ENCODE results near the gene SBK3.
"Not testable (repeated sequence)": the region's sequence is repeated elsewhere in the genome, so short reads cannot be mapped to it uniquely, and the experiment has no call there.

Gene SBK3, protein sequence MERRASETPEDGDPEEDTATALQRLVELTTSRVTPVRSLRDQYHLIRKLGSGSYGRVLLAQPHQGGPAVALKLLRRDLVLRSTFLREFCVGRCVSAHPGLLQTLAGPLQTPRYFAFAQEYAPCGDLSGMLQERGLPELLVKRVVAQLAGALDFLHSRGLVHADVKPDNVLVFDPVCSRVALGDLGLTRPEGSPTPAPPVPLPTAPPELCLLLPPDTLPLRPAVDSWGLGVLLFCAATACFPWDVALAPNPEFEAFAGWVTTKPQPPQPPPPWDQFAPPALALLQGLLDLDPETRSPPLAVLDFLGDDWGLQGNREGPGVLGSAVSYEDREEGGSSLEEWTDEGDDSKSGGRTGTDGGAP

DNA sequence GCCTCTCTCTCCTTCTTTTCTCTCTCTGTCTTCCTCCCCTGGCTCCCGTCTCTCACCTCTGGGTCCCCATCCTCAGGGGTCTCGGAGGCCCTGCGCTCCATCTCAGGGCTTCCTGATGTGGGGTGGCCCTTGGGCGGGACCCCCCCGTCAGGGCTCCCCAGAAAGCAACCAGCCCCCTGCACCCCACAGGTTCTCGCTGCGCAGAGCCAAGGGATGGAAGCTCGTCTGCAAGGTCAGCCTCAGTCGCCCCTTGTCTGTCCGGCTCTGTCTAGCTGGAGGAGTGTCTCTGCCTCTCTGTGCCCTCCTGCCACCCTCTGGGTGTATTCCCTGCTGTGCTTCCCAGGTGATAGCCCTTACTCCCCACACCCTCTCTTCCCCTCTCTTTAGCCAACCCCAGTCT lies at the start of gene SBK3:
Gene SBK3, minus strand, starts transcription at position 101 of the 400 bp plus-strand sequence. Its CDS starts 0 bp downstream, at position 101.
- no peak for DNase-seq (ENCODE audit: low read depth in 2 of 2)

DNA sequence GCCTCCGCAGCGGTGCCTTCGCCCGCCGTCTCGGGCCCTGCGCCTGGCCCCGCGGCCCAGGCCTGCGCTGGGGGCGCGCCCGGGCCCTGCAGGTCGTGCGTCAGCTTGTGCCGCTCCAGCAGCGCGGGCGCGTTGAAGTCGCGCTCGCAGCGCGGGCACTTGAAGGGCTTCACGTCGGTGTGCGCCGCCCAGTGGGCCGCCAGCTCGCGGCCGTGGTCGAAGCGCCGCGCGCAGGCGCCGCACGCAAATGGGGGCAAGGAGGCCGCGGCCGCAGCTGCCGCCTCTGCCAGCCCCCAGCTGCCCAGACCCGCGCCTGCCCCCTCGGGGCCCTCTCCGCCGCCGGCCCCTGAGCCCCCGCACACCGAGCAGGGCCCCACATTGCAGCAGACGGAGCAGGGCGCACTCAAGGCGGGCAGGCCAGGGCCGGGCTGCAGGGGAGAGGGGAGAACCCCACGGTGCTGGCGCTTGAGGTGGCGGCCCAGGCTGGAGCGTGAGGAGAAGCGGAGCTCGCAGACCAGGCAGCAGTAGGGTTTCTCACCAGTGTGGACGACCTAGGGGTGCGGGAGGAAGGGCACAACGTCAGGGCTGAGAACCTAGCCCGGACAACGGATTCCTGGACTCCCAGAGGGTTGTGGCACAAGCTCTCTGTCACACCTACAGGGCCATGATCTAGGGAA lies 47.9 kb upstream of the SBK3 start:
- DNase-seq (ENCODE audit: low read depth in 2 of 2) = no peak

DNA sequence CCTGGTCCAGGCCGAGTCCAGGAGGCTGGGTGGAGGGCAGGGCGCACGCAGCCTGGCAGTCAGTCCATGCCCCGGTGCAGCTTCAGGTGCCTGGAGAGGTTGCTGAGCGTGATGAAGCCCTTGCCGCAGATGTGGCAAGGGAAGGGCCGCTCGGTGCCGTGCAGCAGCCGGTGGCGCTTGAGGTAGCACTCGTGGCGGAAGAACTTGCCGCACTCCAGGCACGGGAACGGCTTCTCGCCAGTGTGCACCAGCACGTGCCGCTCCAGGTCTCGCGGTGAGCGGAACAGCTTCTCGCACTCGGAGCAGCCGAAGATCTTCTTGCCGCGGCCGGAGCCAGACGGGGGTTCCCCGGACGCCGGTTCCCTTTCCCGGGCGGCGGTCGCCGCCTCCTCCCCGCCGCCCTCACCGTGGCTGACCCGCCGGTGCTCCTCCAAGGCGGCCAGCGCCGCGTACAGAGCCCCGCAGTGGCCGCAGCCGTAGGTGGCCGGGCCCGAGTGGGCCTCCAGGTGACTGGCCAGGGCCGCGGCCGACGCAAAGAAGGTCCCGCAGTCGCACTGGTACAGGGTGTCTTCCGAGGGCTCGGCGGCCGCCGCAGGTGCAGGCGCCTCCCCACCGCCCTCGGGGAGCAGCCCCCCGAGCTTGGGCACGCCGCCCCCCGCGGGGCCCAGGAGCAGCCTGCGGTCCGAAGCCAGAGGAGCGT lies 47.2 kb upstream of the SBK3 start:
- DNase-seq (ENCODE audit: low read depth in 2 of 2) = no peak

DNA sequence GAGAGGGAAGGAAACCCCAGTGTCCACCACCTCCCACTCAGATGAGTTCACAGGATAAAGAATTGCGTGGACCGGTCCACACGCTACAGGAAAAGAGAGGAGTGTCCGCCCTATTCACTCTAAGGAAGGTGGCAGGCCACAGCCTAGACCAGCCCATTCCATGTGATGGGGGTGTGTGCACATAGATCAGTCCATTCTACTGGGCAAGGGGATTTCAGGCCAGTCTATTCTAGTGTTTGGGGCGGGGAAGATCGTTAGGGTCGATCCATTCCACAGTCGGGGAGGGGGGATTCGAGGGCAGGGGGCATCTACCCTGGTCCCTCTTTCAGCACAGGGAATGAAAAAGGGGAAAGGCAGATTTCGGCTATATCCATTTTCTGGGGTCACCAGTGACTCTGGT lies 46.2 kb upstream of the SBK3 start:
- no peak for DNase-seq (ENCODE audit: low read depth in 2 of 2)

DNA sequence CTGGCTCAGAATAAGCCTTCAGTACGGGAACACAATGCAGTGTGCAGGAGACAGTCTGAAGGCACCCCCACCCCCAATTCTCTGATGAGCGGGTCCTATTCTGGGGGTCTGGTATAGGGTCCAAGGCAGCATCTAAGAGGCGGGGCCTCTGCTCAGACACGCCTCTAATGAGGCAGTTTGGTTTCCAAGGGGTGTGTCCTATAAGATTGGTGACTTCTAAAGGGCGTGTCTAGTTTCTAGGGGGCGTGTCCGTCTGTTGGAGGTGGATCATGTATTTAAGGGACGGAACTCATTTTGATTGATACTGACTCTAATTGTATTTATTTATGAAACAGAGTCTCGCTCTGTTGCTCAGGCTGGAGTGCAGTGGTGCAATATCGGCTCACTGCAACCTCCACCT lies 45.3 kb upstream of the SBK3 start:
- DNase-seq (ENCODE audit: low read depth in 2 of 2) = no peak

DNA sequence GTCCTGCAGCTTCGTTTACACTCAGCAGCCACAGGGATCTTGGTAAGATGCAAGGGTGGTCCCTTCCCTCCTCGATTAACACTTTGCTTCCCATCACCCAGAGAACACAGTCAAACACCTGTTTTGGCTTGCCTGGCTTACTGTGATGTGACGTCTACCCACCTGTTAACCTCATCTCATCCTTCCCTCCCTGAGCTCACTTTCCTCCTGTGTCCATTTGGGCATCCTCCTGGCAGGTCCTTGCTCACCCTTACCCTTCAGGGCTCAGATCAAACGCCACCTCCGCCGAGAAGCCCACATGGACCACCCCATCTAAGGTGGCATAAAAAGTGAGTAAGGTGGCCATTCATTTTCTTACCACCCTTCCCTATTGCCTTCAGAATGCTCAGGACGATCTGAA lies 44.8 kb upstream of the SBK3 start:
- DNase-seq (ENCODE audit: low read depth in 2 of 2) = no peak

DNA sequence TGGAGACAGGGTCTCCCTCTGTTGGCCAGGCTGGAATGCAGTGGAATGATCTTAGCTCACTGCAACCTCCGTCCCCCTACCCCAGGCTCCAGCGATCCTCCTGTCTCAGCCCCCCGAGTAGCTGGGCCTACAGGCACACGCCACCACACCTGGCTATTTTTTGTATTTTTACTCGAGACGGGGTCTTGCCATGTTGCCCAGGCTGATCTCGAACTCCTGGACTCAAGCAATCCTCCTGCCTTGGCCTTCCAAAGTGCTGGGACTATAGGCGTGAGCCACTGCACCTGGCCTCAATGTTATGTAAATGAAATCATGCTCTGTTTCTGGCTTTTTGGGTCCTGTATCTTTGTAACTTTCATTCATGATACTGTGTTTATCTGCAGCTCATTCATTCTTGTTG lies 43.4 kb upstream of the SBK3 start:
- DNase-seq (ENCODE audit: low read depth in 2 of 2) = no peak

DNA sequence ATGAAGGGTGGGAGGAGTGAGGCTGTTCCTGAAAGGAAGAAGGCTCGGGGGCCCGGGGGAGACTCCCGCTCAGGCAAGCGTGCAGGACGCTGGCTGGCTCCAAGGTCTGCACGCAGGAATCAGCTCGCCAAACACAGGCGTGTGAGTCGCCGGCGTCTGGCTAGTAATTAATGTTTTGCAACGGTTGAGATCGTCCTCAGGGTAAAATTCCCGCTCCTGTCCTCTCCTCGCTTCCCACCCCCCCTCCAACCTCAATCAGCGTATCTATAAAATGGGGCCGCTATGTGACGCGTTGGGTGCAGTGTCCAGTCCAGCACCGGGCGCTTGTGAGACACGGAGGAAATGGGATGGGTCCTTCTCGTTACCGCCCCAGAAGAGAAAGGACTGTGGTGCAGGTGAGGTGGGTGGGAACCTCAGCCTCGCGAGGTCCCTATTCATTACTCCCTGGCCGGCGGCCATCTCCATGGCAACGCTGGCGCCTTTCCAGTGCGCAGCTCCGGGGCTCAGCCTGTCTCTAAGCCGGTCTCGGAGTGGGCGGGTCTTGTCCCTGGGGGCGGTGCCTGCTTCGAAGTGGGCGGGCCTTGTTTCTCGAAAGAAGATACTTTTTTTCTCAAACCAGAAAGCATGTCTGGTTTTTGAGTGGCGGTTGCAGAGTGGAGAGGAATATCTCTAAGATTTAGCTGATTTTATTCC lies 41.8 kb upstream of the SBK3 start:
- DNase-seq (ENCODE audit: low read depth in 2 of 2) = peak; percentile 81 to 88

DNA sequence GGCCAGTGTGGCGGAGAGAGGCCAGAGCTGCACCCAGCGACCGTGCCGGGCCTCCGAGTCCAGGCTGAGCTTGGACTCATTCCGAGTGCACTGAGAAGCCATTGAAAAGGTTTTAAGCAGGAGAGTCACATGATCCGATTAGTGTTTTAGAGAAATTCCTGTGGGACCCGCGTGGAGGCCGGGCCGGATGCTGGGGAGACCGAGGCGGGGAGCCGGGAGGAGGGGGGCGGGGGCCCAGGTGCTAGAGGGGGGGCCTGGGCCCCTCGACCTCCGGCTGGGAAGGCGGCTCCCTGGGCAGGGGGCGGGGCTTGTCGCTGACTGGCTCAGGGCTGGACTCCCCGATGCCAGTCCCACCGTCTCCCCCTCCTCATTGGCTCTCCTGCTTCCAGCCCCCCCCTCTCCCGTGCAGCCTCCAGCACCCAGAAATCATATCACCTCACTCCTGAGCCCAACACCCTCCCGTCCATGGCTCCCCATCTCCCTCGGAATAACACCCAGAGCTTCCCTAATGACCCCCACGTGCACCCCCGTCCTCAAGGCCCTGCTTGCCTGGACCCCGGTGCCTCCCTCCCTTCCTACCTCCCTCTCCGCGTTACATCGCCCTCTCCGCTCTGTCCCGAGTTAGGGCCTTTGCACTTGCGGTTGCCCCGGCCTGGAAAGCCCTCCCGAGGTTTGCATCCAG lies 40.5 kb upstream of the SBK3 start:
- peak in 1 of 2 donors; percentile 41 for DNase-seq (ENCODE audit: low read depth in 2 of 2)

DNA sequence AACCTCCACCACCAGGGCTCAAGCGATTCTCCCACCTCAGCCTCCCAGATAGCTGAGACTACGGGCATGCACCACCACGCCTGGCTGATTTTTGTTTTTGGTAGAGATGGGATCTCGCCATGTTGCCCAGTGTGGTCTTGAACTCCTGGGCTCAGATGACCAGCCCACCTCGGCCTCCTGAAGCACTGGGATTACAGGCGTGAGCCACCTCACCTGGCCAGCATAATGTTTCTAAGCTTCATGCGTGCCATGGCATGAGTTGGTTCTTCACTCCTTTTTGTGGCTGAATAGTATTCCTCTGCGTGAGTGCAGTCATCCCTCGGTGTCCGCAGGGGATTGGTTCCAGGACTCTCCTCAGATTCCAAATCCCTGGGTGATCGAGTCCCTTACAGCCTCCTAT lies 39.5 kb upstream of the SBK3 start:
- no peak for DNase-seq (ENCODE audit: low read depth in 2 of 2)

DNA sequence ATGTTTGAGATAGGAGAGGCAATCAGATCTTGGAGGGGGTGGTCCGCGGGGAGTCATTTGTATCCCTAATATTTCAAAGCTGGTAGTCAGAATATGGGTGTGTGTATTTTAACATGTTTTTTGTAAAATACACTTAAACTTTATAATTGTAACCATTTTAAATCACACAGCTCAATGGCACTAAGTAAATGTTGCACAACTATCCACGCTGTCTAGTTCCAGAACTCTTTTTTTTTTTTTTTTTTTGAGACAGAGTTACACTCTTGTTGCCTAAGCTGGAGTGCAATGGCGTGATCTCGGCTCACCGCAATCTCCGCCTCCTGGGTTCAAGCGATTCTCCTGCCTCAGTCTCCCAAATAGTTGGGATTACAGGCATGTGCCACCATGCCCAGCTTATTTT lies 38.6 kb upstream of the SBK3 start:
- not testable (repeated sequence) for DNase-seq (ENCODE audit: low read depth in 2 of 2)

DNA sequence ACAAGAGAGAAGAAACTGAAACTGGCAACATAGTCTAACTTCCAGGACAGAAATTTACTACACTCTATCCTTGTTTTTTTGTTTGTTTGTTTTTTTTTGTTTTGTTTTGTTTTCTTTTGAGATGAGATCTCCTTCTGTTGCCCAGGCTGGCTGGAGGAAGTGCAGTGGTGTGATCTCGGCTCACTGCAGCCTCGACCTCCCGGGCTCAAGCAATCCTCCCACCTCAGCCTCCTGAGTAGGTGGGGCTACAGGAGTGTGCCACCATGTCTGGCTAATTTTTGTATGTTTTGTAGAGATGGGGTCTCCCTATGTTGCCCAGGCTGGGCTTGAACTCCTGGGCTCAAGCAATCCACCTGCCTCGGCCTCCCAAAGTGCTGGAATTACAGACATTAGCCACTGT lies 36.9 kb upstream of the SBK3 start:
- DNase-seq (ENCODE audit: low read depth in 2 of 2) = not testable (repeated sequence)

DNA sequence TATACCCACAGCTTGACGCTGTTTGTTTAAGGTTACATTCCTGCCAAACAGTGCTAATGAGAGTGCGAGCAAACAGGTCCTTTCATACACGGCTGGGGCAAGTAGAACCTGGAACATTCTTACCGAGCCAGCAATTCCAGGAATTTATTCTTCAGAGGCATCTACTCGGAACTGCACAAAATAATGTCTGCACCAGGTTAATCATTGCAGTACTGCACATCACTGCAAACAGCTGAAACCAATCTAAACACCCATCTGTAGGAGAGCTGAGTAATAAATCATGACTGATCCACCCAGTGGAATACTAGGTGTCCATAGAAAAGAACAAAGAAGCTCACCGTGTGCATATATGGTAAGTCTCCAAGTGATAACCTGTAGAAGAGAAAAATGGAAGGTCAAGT lies 36.5 kb upstream of the SBK3 start:
- DNase-seq (ENCODE audit: low read depth in 2 of 2) = no peak

DNA sequence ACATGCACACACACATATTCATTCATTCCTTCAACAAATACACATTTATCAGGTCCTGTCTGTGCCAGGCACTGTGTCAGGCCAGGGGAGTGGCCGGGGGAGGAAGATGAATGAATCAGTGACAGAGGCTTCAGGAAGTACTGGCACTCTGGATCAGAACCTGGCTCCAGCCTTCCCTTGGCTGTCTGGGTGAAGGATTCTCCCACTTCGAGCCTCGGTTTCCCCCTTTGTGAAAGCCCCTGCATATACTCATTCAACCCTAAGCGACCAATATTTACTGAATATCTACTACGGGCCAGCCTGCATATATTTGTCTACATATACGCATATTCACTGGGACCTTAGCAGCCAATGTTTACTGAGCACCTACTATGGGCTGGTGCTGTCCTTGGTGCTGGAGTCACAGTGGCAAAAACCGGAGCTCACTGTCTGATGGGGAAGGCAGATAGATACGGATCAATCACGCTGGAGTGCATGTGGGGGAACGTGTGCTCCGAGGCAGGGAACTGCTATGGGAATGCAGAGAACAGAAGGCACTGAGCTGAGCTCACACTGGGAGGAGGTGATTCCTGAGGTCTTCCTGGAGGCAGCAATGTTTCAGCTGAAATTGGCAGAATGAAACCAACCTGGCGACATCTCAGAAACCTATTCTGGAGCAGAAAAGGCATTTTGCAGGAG lies 35.9 kb upstream of the SBK3 start:
- no peak for DNase-seq (ENCODE audit: low read depth in 2 of 2)

DNA sequence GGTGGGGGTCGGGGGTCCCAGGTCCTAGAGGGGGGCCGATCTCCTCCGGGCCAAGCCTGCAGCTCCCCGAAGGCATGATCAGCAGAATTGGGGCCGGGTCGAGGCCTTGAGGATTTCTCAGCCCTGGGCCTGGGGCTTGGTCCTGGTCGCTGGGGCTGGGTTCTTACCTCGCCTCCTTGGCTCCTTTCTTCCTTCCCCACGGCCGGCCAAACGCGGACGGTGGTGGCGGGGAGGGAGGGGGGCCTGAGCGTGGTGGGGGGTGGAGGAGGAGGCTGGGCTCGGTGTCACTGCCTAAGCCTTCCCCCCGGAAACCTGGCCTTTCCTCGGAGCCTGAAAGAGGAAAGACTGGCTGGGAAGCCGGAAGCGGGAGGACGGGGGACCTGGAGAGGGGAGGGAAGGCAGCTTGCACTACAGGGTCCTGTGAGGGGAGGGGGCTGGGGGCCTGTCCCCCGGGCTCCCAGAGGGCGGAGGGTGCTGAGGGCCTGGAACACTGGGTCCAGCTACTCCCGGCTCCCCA lies 35.3 kb upstream of the SBK3 start, which contains the start of gene ZNF579:
Gene ZNF579, minus strand, starts transcription at position 221 of the 517 bp plus-strand sequence. CDS start 1,209 bp downstream, outside the sequence.
- DNase-seq (ENCODE audit: low read depth in 2 of 2) = peak; percentile 34 to 64

DNA sequence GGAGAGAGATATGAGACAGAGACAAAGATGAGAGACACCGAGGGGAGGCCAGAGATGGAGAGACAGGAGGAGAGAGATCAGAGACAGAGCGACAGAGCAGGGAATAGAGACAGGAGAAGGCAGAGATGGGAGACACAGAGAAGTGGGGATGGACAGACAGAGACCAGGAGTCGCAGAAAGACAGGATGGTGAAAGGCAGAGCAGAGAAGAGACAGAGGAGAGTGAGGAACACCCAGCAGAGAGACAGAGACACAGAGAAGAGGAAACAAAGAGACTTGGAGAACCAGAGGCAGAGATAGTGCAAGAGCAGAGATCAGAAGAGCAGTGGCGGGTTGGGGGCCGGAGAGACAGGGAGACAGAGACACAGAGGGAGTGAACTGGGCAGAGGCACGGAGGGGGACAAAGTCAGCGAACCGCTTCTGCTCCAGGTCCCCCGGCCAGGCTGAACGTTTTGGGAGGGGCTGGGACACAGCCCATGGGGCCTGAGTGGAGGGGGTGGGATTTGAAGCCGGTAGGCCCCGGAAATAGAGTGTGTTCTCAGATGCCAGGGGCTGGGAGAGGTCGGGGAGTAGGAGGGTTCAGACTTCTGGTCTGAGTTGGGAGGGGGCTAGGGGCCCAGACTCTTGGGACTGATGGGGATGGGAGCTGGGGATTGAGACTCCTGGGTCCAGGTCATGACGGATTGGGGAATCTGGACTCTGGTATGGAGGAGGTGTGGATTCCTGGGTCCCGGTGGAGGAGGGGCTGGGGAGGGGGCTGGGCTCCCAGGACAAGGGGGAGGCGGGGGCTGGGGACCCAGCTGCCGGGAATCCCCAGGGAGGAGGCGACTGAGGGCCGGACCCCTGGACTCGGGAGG lies 34.7 kb upstream of the SBK3 start:
- no peak for DNase-seq (ENCODE audit: low read depth in 2 of 2)

DNA sequence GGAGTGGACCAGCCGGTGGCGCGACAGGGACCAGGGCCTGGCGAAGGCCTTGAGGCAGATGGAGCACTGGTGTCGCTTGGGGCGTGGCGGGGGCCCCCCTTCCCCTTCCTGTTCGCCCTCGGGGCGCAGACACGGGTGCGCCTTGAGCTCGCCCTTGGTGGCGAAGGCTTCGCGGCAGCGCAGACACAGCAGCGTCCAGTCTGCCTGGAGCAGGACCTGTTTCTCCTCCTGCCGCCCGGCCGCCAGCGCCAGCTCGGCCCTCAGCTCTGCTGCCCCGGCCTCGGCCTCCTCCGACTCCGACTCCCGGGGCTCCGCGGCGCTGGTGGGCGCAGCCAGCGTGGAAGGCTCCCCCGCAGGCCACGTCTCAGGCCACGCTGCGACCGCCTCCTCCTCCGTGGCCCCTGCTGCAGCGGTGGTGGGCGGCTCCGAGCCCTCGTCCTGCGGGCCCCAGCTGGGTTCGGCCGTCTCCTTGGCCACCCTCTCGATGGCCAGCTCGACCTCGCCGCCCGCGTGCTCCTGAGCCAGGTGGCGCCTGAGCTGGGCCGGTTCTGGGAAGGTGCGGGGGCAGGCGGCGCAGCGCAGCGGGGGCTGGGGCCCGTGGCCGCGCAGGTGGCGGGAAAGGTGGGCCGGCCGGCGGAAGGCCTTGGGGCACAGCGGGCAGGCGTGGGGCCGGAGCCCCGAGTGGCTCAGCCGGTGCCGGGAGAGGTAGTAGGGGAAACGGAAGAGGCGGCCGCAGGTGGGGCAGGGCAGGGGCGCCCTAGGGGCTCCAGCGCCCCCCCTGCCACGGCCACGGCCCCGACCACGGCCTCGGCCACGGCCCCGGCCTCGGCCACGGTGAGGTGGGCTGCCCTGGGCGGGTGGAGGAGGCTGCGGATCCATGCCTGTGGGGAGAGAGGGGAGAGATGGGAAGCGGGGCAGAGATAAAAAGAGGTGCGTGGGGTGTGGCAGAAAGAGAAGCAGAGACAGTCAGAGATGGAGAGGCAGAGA lies 33.7 kb upstream of the SBK3 start:
- no peak for DNase-seq (ENCODE audit: low read depth in 2 of 2)

DNA sequence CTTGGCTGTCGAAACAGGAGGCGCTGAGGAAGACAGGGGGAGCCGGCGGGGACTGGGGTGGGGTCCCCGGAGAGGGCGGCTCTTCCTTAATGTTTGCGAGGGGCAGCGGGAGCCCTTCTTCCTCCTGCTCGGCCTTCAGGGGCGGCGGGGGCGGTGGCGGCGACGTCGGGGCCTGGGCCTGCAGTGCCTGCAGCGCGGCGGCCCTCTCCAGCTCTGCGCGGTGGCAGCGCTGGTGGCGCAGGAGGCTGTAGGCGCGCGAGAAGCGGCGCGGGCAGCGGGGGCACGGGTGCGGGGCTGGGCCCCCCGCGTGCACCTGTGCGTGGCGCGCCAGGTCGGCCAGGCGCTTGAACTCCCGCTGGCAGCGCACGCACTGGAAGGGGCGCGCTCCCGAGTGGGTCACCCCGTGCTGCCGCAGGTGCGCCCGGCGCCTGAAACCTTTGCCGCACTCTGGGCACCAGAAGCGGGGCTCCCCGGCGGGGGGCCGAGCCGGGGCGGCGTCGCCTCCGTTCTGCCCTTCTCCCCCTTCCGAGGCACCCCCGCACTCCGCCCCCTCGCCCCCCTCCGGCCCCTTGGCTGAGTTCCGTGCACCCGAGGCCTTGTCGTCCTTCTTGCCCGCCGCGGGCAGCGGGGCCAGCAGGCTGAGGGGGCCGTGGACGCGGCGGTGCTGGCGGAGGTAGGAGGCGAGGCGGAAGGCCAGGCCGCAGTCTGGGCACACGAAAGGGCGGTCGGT lies 32.9 kb upstream of the SBK3 start:
- no peak for DNase-seq (ENCODE audit: low read depth in 2 of 2)

Measured in stimulated activated CD4-positive, alpha-beta T cell treated with anti-CD3 and anti-CD28 coated beads, Interleukin-1b, Interleukin-23, amount 100 ng/mL, for 1 hour (primary cell).